Activated naive CD4-positive, alpha-beta T cell treated with anti-CD3 and anti-CD28 coated beads, Interleukin-2, amount 50 U/mL, for 72 hours (primary cell): ENCODE measurements around the gene MARVELD1. TPM values are rescaled to one million over a fixed set of nuclear protein-coding genes. Genes with fewer than 3 reads are reported as not detected.

Experiments
- ATAC-seq, 2 donors: fragments of 150-1000 bp; cut with Tn5 transposase; 2 replicates each; pipeline ENCODE4 v1.10.0; 2021; ENCODE audit warnings: mild to moderate bottlenecking in 2 of 2, moderate library complexity in 2 of 2
- DNase-seq, 2 donors: peaks; one replicate each; pipeline ENCODE4 v3.0.0; 2021 to 2022; ENCODE audit warnings: low spot score in 2 of 2
- H3K27ac Mint-ChIP-seq, 2 donors: one replicate each; pipeline ENCODE4 v1.8.0; 2022; ENCODE audit warnings: mild to moderate bottlenecking in 2 of 2, mixed read lengths in 2 of 2
- H3K36me3 Mint-ChIP-seq, 2 donors: one replicate each; pipeline ENCODE4 v1.8.0; 2022; ENCODE audit warnings: mixed read lengths in 2 of 2
- H3K9me3 Mint-ChIP-seq, 2 donors: one replicate each; pipeline ENCODE4 v1.8.0; 2022; ENCODE audit warnings: mixed read lengths in 2 of 2
- total RNA-seq, 2 donors: library from RNA; stranded (reverse); gene quantifications; one replicate each; pipeline ENCODE4 v1.2.3, GENCODE V29; 2022

Gene MARVELD1
- total RNA-seq, 2 donors from 2014 or later: 0.57 to 7.1 TPM

DNA sequence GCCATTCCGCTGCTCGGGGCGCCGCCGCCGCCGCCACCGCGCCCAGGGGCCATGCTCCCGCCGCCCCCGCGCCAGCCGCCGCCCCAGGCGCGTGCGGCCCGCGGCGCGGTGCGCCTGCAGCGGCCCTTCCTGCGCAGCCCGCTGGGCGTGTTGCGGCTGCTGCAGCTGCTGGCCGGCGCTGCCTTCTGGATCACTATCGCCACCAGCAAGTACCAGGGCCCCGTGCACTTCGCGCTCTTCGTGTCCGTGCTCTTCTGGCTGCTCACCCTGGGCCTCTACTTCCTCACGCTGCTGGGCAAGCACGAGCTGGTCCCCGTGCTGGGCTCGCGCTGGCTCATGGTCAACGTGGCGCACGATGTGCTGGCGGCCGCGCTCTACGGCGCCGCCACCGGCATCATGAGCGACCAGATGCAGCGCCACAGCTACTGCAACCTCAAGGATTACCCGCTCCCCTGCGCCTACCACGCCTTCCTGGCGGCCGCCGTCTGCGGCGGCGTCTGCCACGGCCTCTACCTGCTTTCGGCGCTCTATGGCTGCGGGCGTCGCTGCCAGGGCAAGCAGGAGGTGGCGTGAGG, 383 bp downstream of the MARVELD1 start:
- Mint-ChIP-seq H3K36me3 (peaks cover 5 to 10% of the 10 kb centered on the region in 2 donors), H3K9me3 (no peaks in the 10 kb centered on the region), H3K27ac (peak overlapping the region; percentile 55 to 72)
- DNase-seq (peak; percentile 43 to 72), ATAC-seq (peak; percentile 82 to 83)

GRCh38 chr10:97714401-97715258, 1.1 kb downstream of the MARVELD1 start:
- H3K9me3 Mint-ChIP-seq: no peaks in the 10 kb centered on the region
- ATAC-seq (peak; percentile 41 to 47), DNase-seq (peak in 1 of 2 donors; percentile 12)
- H3K36me3 Mint-ChIP-seq: peaks cover 5 to 10% of the 10 kb centered on the region in 2 donors
- peak overlapping the region in 1 of 2 donors; percentile 55 for H3K27ac Mint-ChIP-seq

- H3K27ac Mint-ChIP-seq: no peak overlapping the region
- DNase-seq (no peak), ATAC-seq (no peak)
- H3K9me3 Mint-ChIP-seq: no peaks in the 10 kb centered on the region
- peaks cover 5 to 10% of the 10 kb centered on the region in 2 donors for H3K36me3 Mint-ChIP-seq
Measured at GRCh38 chr10:97715259-97715874, 1.8 kb downstream of the MARVELD1 start.

GRCh38 chr10:97717627-97718026, 4.1 kb downstream of the MARVELD1 start:
- ATAC-seq: no peak
- Mint-ChIP-seq H3K9me3 (no peaks in the 10 kb centered on the region), H3K36me3 (peaks cover 5 to 10% of the 10 kb centered on the region in 2 donors), H3K27ac (no peak overlapping the region)
- no peak for DNase-seq

DNA sequence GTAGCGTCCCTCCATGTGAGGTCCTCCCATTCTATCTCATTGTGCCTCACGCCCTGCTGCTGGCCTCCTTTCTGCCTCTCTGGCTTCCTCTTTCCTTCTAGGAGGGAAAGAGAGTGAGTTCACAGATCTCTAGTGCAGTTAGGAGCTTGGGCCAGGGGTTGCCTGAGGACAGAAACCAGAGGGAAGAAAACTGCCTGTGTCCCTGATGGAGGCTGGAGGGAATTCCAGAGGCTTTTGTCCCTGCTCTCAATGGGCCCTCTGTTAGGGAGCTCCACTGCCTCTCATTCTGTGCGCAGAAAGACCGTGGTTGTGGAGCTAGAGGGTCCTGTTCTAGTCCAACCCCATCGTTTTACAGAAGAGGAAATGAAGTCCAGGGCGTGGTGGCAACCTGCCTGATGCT, 4.6 kb downstream of the MARVELD1 start:
- peaks cover 5% of the 10 kb centered on the region in 2 donors for H3K36me3 Mint-ChIP-seq
- no peaks in the 10 kb centered on the region for H3K9me3 Mint-ChIP-seq
- ATAC-seq (no peak), DNase-seq (no peak)
- H3K27ac Mint-ChIP-seq: no peak overlapping the region

DNA sequence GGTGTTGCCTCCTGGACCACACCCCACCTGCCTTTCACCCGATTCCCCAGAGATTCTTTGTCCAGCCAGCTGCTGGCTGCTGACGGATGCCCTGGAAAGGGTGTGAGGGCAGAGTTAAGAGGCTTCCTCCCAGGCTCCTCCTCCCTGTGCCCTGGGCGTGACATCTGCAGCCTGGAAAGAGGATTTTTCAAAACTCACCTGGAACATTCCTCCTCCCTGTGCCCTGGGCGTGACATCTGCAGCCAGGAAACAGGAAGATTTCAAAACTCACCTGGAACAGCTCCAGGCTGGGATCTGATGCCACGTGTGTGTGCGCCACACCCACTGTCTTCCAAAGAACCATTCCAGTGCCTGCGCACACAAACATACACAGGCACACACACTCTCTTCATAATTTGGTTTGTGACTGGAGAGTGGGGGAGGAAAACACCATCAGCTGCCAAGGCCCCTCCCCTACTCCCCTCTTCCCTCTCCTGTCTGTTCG, 5.2 kb downstream of the MARVELD1 start:
- Mint-ChIP-seq H3K36me3 (peaks cover 5% of the 10 kb centered on the region in 2 donors), H3K9me3 (no peaks in the 10 kb centered on the region), H3K27ac (no peak overlapping the region)
- DNase-seq: no peak
- no peak for ATAC-seq

DNA sequence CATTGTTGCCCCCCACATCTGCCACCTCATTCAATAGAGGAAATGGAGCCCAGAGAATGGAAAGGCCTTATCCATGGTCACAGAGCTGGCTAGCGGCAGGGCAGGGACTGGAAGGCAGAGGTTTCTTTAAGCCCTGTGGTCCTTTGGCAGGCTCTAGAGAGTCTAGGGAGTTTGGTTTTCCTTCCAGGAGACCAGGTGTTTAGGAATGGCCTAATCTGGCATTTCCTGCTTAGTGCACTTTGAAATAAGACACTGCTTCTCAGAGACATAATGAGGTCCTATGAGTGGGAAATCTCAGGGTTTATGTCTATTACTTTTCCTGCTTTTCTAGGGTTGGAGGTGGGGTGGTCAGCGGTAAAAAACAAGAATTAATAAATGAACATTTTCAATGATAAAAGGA, 6.1 kb downstream of the MARVELD1 start:
- ATAC-seq (no peak), DNase-seq (no peak)
- no peaks in the 10 kb centered on the region for H3K9me3 Mint-ChIP-seq
- H3K36me3 Mint-ChIP-seq: no peaks in the 10 kb centered on the region
- H3K27ac Mint-ChIP-seq: peak overlapping the region in 1 of 2 donors; percentile 11

- no peaks in the 10 kb centered on the region for H3K9me3 Mint-ChIP-seq
- H3K27ac Mint-ChIP-seq: no peak overlapping the region
- ATAC-seq (no peak), DNase-seq (no peak)
- H3K36me3 Mint-ChIP-seq: no peaks in the 10 kb centered on the region
Measured at GRCh38 chr10:97721871-97722780, 8.6 kb downstream of the MARVELD1 start.

DNA sequence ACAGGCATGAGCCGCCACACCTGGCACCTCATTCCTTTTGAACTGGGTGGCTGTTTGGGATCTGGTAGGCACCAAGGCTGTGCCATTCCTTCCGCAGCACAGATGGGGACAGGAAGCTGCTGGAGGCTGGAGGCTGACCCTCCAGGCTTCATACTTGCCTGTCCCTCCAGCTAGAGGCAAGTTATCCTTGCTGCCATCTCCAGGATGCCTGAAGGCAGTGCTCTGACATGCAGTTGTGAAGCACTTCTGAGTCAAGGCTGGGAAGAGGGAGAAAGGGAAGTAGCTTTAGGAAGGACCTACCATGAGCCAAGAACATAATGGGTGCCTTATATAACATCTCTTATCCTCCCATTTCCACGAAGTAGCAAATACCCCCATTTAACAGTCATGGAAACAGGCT, 9.5 kb downstream of the MARVELD1 start:
- Mint-ChIP-seq H3K36me3 (no peaks in the 10 kb centered on the region), H3K9me3 (no peaks in the 10 kb centered on the region), H3K27ac (no peak overlapping the region)
- no peak for ATAC-seq
- DNase-seq: no peak

GRCh38 chr10:97724341-97724941, 10.9 kb downstream of the MARVELD1 start:
- no peaks in the 10 kb centered on the region for H3K9me3 Mint-ChIP-seq

DNA sequence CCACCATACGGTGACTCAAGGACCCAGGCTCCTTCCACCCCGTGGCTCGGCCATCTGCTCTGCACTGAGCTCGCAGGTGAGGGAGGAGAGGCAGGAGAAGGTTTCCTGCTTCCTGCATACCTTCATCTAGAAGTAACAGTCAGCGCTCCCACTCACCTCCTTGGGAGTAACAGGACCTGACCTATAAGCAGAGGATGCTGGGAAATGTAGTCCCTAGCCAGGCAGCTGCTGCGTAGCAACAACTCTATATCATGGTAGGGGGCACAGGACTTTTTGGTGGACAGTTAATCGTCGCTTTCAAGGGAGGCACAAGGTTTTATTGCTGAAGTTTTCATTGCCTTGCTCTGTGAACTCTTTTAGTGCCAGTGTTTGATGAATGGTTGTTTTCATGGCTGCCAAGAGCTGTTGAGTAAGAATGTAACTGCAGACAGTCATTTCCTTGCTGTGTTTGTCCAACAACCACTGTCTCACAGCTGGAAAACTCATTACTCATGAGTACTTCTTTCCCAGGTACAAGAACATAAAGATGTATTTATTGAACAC, 13.2 kb downstream of the MARVELD1 start:
- no peak overlapping the region for H3K27ac Mint-ChIP-seq
- ATAC-seq (peak; percentile 70 to 93), DNase-seq (no peak)
- H3K36me3 Mint-ChIP-seq: no peaks in the 10 kb centered on the region
- no peaks in the 10 kb centered on the region for H3K9me3 Mint-ChIP-seq

More at GRCh38 chr10:97724341-97724941, 10.9 kb downstream of the MARVELD1 start:
- no peak for DNase-seq
- no peak overlapping the region for H3K27ac Mint-ChIP-seq
- H3K36me3 Mint-ChIP-seq: no peaks in the 10 kb centered on the region
- ATAC-seq: no peak

- no peak for DNase-seq
- no peaks in the 10 kb centered on the region for H3K36me3 Mint-ChIP-seq
- ATAC-seq: peak in 1 of 2 donors; percentile 28
- no peaks in the 10 kb centered on the region for H3K9me3 Mint-ChIP-seq
- no peak overlapping the region for H3K27ac Mint-ChIP-seq
Measured at GRCh38 chr10:97729014-97729413, 15.5 kb downstream of the MARVELD1 start.

- ATAC-seq (peak in 1 of 2 donors; percentile 47), DNase-seq (peak in 1 of 2 donors; percentile 54)
- Mint-ChIP-seq H3K27ac (no peak overlapping the region), H3K9me3 (peaks cover 8% of the 10 kb centered on the region in 2 donors), H3K36me3 (peaks cover 0 to 10% of the 10 kb centered on the region in 2 donors)
Measured at GRCh38 chr10:97731346-97732051, 18.0 kb downstream of the MARVELD1 start.

DNA sequence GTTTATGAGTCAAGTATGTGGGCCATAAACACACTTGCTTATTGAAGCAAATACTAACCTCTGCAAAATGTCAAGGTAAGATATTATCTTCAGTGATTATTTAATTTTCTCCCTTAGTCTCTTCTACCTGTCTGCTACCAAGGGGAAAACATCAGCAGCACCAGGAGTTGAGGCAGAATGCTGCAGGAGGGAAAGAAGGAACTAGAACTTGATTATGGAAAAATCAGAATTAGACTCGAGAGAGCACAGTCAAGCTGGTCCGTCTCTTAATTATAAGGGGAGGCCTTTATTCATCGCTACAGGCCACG, 18.5 kb downstream of the MARVELD1 start:
- ATAC-seq (no peak), DNase-seq (no peak)
- H3K9me3 Mint-ChIP-seq: peaks cover 8% of the 10 kb centered on the region in 2 donors
- H3K27ac Mint-ChIP-seq: no peak overlapping the region
- peaks cover 0 to 10% of the 10 kb centered on the region in 2 donors for H3K36me3 Mint-ChIP-seq

DNA sequence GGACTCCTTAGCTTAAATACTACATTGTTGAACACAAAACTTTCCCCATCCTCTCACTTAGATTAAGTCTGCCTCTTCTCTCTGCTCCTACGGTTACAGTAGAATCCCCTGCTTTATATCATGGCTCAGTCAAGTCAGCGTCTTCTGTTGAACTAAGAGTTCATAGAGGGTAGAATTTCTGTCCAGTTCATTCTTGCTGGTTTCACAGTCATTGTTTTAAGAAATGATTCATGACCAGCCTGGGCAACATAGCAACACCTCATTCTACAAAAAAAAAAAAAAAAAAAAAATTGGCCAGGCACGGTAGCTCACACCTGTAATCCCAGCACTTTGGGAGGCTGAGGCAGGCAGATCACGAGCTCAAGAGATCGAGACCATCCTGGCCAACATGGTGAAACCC, 19.7 kb downstream of the MARVELD1 start:
- DNase-seq (no peak), ATAC-seq (no peak)
- no peak overlapping the region for H3K27ac Mint-ChIP-seq
- peaks cover 9 to 19% of the 10 kb centered on the region in 2 donors for H3K36me3 Mint-ChIP-seq
- H3K9me3 Mint-ChIP-seq: peaks cover 8% of the 10 kb centered on the region in 2 donors
